ENCODE measurements around the gene MAP3K14. TPM values are rescaled to one million over a fixed set of nuclear protein-coding genes. Genes with fewer than 3 reads are reported as not detected.

MAP3K14 gene
- total RNA-seq, 1 donor from 2014 or later, result 9.8 TPM

DNA sequence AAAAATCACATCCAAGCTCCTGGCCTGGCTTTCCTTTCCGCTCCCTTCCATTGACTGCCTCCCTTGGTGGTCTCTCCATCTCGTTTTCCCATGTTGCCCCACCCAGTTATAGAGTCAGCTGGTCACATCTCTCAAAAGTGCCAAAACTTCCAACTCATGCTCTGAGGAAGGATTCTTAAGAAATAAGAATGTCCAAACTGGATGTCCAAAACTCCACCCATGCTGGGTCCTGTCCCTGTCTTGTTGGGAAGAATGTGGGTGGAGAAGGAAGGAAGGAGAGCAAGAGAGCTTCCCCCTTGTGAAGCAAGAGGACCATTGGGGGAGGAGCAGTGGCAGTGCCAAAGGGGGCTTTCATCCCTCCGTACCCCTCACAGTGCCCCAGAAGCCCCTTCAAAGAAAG is 44.6 kb upstream of the MAP3K14 start:
- H3K9me3 Mint-ChIP-seq, result peaks cover 3% of the 10 kb centered on the region
- no peak for DNase-seq (ENCODE audit: low spot score in 2 of 2, unreplicated experiment in 2 of 2)
- H3K36me3 Mint-ChIP-seq, result peaks cover 2% of the 10 kb centered on the region
- no peak overlapping the region for H3K4me3 Mint-ChIP-seq
- peaks cover 5% of the 10 kb centered on the region for H3K4me1 Mint-ChIP-seq
- H3K27me3 Mint-ChIP-seq (ENCODE audit: low read depth), result peaks cover 3% of the 10 kb centered on the region
- no peak overlapping the region for H3K27ac Mint-ChIP-seq
- TF ChIP-seq, protein P1, sequence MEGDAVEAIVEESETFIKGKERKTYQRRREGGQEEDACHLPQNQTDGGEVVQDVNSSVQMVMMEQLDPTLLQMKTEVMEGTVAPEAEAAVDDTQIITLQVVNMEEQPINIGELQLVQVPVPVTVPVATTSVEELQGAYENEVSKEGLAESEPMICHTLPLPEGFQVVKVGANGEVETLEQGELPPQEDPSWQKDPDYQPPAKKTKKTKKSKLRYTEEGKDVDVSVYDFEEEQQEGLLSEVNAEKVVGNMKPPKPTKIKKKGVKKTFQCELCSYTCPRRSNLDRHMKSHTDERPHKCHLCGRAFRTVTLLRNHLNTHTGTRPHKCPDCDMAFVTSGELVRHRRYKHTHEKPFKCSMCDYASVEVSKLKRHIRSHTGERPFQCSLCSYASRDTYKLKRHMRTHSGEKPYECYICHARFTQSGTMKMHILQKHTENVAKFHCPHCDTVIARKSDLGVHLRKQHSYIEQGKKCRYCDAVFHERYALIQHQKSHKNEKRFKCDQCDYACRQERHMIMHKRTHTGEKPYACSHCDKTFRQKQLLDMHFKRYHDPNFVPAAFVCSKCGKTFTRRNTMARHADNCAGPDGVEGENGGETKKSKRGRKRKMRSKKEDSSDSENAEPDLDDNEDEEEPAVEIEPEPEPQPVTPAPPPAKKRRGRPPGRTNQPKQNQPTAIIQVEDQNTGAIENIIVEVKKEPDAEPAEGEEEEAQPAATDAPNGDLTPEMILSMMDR (IDR thresholded peaks at IDR 0.05; ENCODE audit: unreplicated experiment), result no peak

DNA sequence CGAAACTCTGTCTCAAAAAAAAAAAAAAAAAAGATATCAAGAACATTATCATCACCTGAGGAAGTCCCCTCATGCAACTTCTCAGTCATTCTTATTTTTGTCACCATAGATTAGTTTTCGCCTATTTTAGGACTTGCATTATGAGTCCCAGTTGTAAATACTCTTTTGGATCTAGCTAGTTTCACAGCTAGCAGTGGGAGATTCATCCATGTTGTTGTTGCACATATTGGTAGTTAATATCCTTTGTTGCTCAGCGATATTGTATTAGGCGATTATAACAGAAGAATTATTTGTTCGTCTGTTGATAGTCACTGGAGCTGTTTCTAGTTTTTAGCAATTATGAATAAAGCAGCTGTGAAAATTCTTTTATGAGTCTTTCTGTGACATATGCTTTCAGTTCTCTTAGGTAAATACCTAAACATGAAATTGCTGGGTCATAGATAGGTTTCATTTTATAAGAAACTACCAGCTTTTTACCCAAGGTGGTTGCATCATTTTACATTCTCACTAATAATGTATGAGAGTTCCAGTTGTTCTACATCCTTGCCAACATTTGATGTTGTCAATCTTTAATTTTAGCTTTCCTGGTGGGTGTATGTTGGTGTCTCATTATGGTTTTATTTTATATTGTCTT is 40.7 kb upstream of the MAP3K14 start:
- Mint-ChIP-seq H3K36me3 (peaks cover 2% of the 10 kb centered on the region), H3K27me3 (ENCODE audit: low read depth) (peaks cover 7% of the 10 kb centered on the region), H3K27ac (no peak overlapping the region), H3K4me3 (no peak overlapping the region), H3K9me3 (peaks cover 6% of the 10 kb centered on the region), H3K4me1 (no peaks in the 10 kb centered on the region)
- TF ChIP-seq, protein P1 (IDR thresholded peaks at IDR 0.05; ENCODE audit: unreplicated experiment), result no peak
- DNase-seq (ENCODE audit: low spot score in 2 of 2, unreplicated experiment in 2 of 2), result no peak

DNA sequence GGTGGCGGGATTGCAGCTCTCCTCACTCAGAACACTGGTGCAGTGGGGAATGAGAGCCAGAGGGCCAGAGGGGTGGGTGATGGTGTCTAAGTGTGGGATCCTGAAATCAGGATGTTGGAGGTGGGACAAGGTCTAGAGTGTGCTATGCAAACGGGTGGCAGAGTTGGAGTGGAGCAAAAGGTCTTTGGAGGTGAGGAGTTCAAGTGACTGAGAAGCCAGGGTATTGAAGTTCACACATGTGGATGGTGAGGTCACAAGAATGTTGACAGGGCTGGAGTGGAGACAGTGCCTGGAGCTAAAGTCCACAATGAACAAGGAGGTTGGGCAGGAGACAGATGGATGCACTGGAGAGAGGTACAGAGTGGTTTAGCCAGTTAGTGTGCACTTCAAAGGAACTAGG is 38.3 kb upstream of the MAP3K14 start:
- H3K4me3 Mint-ChIP-seq, result no peak overlapping the region
- no peak for DNase-seq (ENCODE audit: low spot score in 2 of 2, unreplicated experiment in 2 of 2)
- H3K27ac Mint-ChIP-seq, result no peak overlapping the region

DNA sequence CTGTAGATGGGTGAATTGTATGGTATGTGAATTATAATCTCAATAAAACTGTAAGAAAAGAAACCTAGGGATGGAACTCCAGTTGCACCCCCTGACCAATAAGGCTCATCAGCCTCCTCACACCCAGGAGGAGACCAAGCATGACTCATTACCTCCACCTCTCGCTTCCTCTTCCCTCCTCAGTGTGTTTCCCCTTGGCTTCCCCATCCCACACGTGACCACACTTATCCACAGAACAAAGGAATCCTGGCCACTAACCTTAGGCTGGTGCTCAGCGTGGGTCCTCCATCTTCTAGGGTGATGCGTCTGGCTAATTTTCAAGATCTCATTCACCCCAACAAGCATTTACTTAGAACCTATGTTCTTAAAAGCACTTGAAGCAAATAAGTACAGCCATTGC is 36.2 kb upstream of the MAP3K14 start:
- no peak for DNase-seq (ENCODE audit: low spot score in 2 of 2, unreplicated experiment in 2 of 2)
- peaks cover 17% of the 10 kb centered on the region for H3K9me3 Mint-ChIP-seq

More for the DNA sequence above, 38.3 kb upstream of the MAP3K14 start:
- H3K27me3 Mint-ChIP-seq (ENCODE audit: low read depth), result peaks cover 5% of the 10 kb centered on the region
- TF ChIP-seq, protein P1 (IDR thresholded peaks at IDR 0.05; ENCODE audit: unreplicated experiment), result no peak
- no peaks in the 10 kb centered on the region for H3K36me3 Mint-ChIP-seq
- H3K9me3 Mint-ChIP-seq, result peaks cover 17% of the 10 kb centered on the region
- H3K4me1 Mint-ChIP-seq, result no peaks in the 10 kb centered on the region

DNA sequence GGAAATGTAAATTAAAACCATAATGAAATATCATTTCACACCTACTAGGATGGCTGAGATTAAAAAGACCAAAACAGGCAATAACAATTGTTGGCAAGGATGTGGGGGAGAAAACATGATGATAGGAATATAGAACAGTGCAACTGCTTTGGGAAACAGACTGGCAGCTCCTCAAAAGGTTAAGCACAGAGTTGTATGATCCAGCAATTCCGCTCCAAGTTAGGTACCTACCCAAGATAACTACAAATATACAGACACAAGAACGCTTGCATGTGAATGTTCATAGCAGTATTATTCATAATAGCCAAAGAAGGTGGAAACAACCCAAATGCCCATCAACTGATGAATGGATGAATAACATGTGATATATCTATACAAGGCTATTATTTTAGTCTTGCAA is 35.0 kb upstream of the MAP3K14 start:
- Mint-ChIP-seq H3K9me3 (peaks cover 17% of the 10 kb centered on the region), H3K4me1 (no peaks in the 10 kb centered on the region), H3K27me3 (ENCODE audit: low read depth) (peaks cover 10% of the 10 kb centered on the region), H3K27ac (no peak overlapping the region), H3K36me3 (no peaks in the 10 kb centered on the region), H3K4me3 (no peak overlapping the region)
- DNase-seq (ENCODE audit: low spot score in 2 of 2, unreplicated experiment in 2 of 2), result no peak
- TF ChIP-seq, protein P1 (IDR thresholded peaks at IDR 0.05; ENCODE audit: unreplicated experiment), result no peak

More for the DNA sequence above, 36.2 kb upstream of the MAP3K14 start:
- TF ChIP-seq, protein P1 (IDR thresholded peaks at IDR 0.05; ENCODE audit: unreplicated experiment), result no peak
- peaks cover 10% of the 10 kb centered on the region for H3K27me3 Mint-ChIP-seq (ENCODE audit: low read depth)
- no peak overlapping the region for H3K4me3 Mint-ChIP-seq
- no peaks in the 10 kb centered on the region for H3K4me1 Mint-ChIP-seq
- no peaks in the 10 kb centered on the region for H3K36me3 Mint-ChIP-seq
- no peak overlapping the region for H3K27ac Mint-ChIP-seq
